ENCODE data around the gene CEP135.

The CEP135 gene

DNA sequence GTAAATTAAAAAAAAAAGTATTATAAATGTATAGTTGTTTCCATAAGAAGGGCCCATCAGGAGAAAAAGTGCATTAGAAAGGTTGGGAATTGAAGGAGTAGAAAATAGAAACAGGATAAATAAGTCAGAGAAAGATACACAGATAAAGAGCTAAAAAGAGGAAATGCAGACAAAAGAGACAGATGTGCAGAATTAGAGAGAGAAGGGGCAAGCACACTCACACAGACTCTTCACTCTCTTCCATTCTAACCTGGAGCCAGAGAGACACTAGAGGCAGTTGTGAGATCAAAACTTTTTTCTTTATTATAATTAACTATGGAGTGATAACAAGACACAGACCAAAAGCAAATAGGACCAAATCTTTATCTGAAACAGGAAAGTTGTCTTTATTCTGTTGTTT lies 134.1 kb downstream of the CEP135 start:
- DNase-seq, result no peak
